ENCODE data around the gene DDX59.

Gene DDX59

GRCh38 chr1:200669314-200670241 is at the start of gene DDX59:
TSS of gene DDX59 (minus strand) at chr1:200669907. CDS start at chr1:200666740, 3,167 bp downstream.
- DNase-seq = peak; percentile 90

GRCh38 chr1:200714504-200715187 is 44.9 kb upstream of the DDX59 start:
- no peak for DNase-seq

GRCh38 chr1:200710166-200710565 is 40.5 kb upstream of the DDX59 start:
- DNase-seq = no peak

- no peak for DNase-seq
Measured at GRCh38 chr1:200708769-200709168, 39.1 kb upstream of the DDX59 start.

- DNase-seq = no peak
Measured at GRCh38 chr1:200708161-200708560, 38.5 kb upstream of the DDX59 start.

- DNase-seq = no peak
Measured at GRCh38 chr1:200707116-200707515, 37.4 kb upstream of the DDX59 start.

- DNase-seq = no peak
Measured at GRCh38 chr1:200706111-200706814, 36.6 kb upstream of the DDX59 start.

GRCh38 chr1:200704986-200705500 is 35.3 kb upstream of the DDX59 start:
- DNase-seq = no peak

GRCh38 chr1:200699871-200700270 is 30.2 kb upstream of the DDX59 start:
- DNase-seq = no peak

GRCh38 chr1:200694738-200695137 is 25.0 kb upstream of the DDX59 start:
- no peak for DNase-seq

- no peak for DNase-seq
Measured at GRCh38 chr1:200693327-200693726, 23.6 kb upstream of the DDX59 start.

GRCh38 chr1:200692316-200692715 is 22.6 kb upstream of the DDX59 start:
- DNase-seq = no peak

- no peak for DNase-seq
Measured at GRCh38 chr1:200686620-200687019, 16.9 kb upstream of the DDX59 start.

- DNase-seq = no peak
Measured at GRCh38 chr1:200684015-200684414, 14.3 kb upstream of the DDX59 start.

- no peak for DNase-seq
Measured at GRCh38 chr1:200683298-200683697, 13.6 kb upstream of the DDX59 start.

- DNase-seq = no peak
Measured at GRCh38 chr1:200681231-200681630, 11.5 kb upstream of the DDX59 start.

- DNase-seq = no peak
Measured at GRCh38 chr1:200676829-200677228, 7.1 kb upstream of the DDX59 start.

GRCh38 chr1:200675588-200675852 is 5.8 kb upstream of the DDX59 start:
- DNase-seq = no peak

GRCh38 chr1:200674838-200675587 is 5.3 kb upstream of the DDX59 start:
- DNase-seq = no peak

GRCh38 chr1:200673952-200674823 is 4.5 kb upstream of the DDX59 start:
- DNase-seq = no peak

- DNase-seq = no peak
Measured at GRCh38 chr1:200671235-200671786, 1.6 kb upstream of the DDX59 start.
